ACHN (cell line): Measurements from ENCODE around the gene ARHGEF18.
A peak's percentile ranks its signal among the peaks of the same experiment; 100 is the strongest.

Source experiments
- DNase-seq: peaks from one replicate; pipeline ENCODE4 v3.0.0-alpha.2; 2015
- in situ Hi-C: cut with HindIII; loops from 2 replicates; pipeline ENCODE4 v1.10.0; 2017; ENCODE audit warnings: low sequenced_read_pairs, low pct_ligation_motif_present, low pct_unique_long_range_greater_than_20kb

Gene ARHGEF18

GRCh38 chr19:7373862-7374261 lies 25.1 kb downstream of the ARHGEF18 start:
- DNase-seq, result no peak
- in situ Hi-C loops, result no loop called here

- no peak for DNase-seq
- in situ Hi-C loops, result no loop called here
Measured at GRCh38 chr19:7376151-7376852, 27.6 kb downstream of the ARHGEF18 start.

- in situ Hi-C loops, result no loop called here
- DNase-seq, result no peak
Measured at GRCh38 chr19:7377196-7377595, 28.5 kb downstream of the ARHGEF18 start.

- in situ Hi-C loops, result no loop called here
- DNase-seq, result no peak
Measured at GRCh38 chr19:7381073-7381390, 32.3 kb downstream of the ARHGEF18 start.

- in situ Hi-C loops, result no loop called here
- DNase-seq, result no peak
Measured at GRCh38 chr19:7382694-7383093, 34.0 kb downstream of the ARHGEF18 start.

GRCh38 chr19:7383284-7383683 lies 34.5 kb downstream of the ARHGEF18 start:
- in situ Hi-C loops, result no loop called here
- no peak for DNase-seq

- no peak for DNase-seq
- in situ Hi-C loops, result no loop called here
Measured at GRCh38 chr19:7385062-7385461, 36.3 kb downstream of the ARHGEF18 start.

- in situ Hi-C loops, result no loop called here
- DNase-seq, result no peak
Measured at GRCh38 chr19:7386308-7386707, 37.6 kb downstream of the ARHGEF18 start.

- in situ Hi-C loops, result no loop called here
Measured at GRCh38 chr19:7386769-7387168, 38.0 kb downstream of the ARHGEF18 start.

GRCh38 chr19:7391218-7391670 lies 42.5 kb downstream of the ARHGEF18 start:
- DNase-seq, result no peak
- in situ Hi-C loops, result no loop called here

More at GRCh38 chr19:7386769-7387168, 38.0 kb downstream of the ARHGEF18 start:
- DNase-seq, result no peak

GRCh38 chr19:7393459-7393858 lies 44.7 kb downstream of the ARHGEF18 start:
- DNase-seq, result no peak
- in situ Hi-C loops, result no loop called here

- DNase-seq, result no peak
- in situ Hi-C loops, result no loop called here
Measured at GRCh38 chr19:7393939-7394730, 45.4 kb downstream of the ARHGEF18 start.

- in situ Hi-C loops, result no loop called here
- peak; percentile 82 for DNase-seq
Measured at GRCh38 chr19:7394731-7395359, 46.1 kb downstream of the ARHGEF18 start.

GRCh38 chr19:7395360-7396066 lies 46.8 kb downstream of the ARHGEF18 start:
- in situ Hi-C loops, result no loop called here

GRCh38 chr19:7397687-7398086 lies 49.0 kb downstream of the ARHGEF18 start:
- in situ Hi-C loops, result no loop called here
- no peak for DNase-seq

More at GRCh38 chr19:7395360-7396066, 46.8 kb downstream of the ARHGEF18 start:
- peak; percentile 15 for DNase-seq
